Loucy (cell line): ENCODE measurements around the gene ZNF236.

ENCODE experiments used
- H2AFZ ChIP-seq: fragments of 200-600 bp; sonication (generic); 2 replicates; pipeline ENCODE4 v1.6.0; 2016; ENCODE audit warnings: antibody characterized with exemption, mild to moderate bottlenecking, low read length, moderate library complexity
- H3F3A ChIP-seq: fragments of 200-600 bp; 2 replicates; pipeline ENCODE4 v1.6.0; 2016; ENCODE audit warnings: antibody characterized with exemption, low read depth, mild to moderate bottlenecking
- H3K27me3 ChIP-seq: fragments of 200-600 bp; sonication (generic); 2 replicates; pipeline ENCODE4 v1.6.1; 2014; ENCODE audit warnings: low read length, mild to moderate bottlenecking; ENCODE audit not compliant: insufficient read depth, poor library complexity, severe bottlenecking
- H3K36me3 ChIP-seq: fragments of 200-600 bp; sonication (generic); 2 replicates; pipeline ENCODE4 v1.6.1; 2016; ENCODE audit warnings: low read length; ENCODE audit not compliant: insufficient read depth
- H3K4me1 ChIP-seq: fragments of 200-600 bp; sonication (generic); 2 replicates; pipeline ENCODE4 v1.5.1; 2014; ENCODE audit warnings: low read length, mild to moderate bottlenecking; ENCODE audit not compliant: insufficient read depth, poor library complexity, severe bottlenecking
- H3K4me2 ChIP-seq: fragments of 200-600 bp; sonication (generic); 2 replicates; pipeline ENCODE4 v1.6.0; 2014; ENCODE audit warnings: antibody characterized with exemption, low read length, low read depth, mild to moderate bottlenecking; ENCODE audit not compliant: poor library complexity, severe bottlenecking
- H3K4me3 ChIP-seq: fragments of 200-600 bp; sonication (generic); 2 replicates; pipeline ENCODE4 v1.5.1; 2014; ENCODE audit warnings: low read length, mild to moderate bottlenecking, mixed read lengths; ENCODE audit not compliant: poor library complexity, severe bottlenecking
- H3K79me2 ChIP-seq: fragments of 200-600 bp; sonication (generic); 2 replicates; pipeline ENCODE4 v1.6.1; 2014; ENCODE audit warnings: low read length; ENCODE audit not compliant: insufficient read depth
- H3K9ac ChIP-seq: fragments of 200-600 bp; sonication (generic); 2 replicates; pipeline ENCODE4 v1.6.0; 2014; ENCODE audit warnings: mild to moderate bottlenecking, low read depth, low read length, moderate library complexity; ENCODE audit not compliant: poor library complexity, severe bottlenecking
- H3K9me2 ChIP-seq: fragments of 200-600 bp; sonication (generic); replicated peaks from 2 replicates; pipeline ENCODE4 v1.6.1; 2016; ENCODE audit warnings: low read depth, low read length, mixed read lengths
- H3K9me3 ChIP-seq: fragments of 200-600 bp; sonication (generic); 2 replicates; pipeline ENCODE4 v1.6.1; 2014; ENCODE audit warnings: mild to moderate bottlenecking, antibody characterized with exemption, low read length, low read depth; ENCODE audit not compliant: insufficient read depth
- H4K20me1 ChIP-seq: fragments of 200-600 bp; sonication (generic); 2 replicates; pipeline ENCODE4 v1.6.0; 2014; ENCODE audit warnings: antibody characterized with exemption, low read length, mild to moderate bottlenecking; ENCODE audit not compliant: insufficient read depth, poor library complexity, severe bottlenecking
- EZH2phosphoT487 ChIP-seq: fragments of 200-600 bp; IDR thresholded peaks from 2 replicates; pipeline ENCODE4 v1.6.1; 2018; ENCODE audit warnings: antibody characterized with exemption, mild to moderate bottlenecking, moderate library complexity, borderline replicate concordance
- TF ChIP-seq, protein P1 (sequence below): fragments of 200-600 bp; sonication (generic); conservative IDR thresholded peaks from 2 replicates; pipeline ENCODE4 v1.5.1; 2014; ENCODE audit warnings: mild to moderate bottlenecking, antibody characterized with exemption, low read length

ZNF236 gene

DNA sequence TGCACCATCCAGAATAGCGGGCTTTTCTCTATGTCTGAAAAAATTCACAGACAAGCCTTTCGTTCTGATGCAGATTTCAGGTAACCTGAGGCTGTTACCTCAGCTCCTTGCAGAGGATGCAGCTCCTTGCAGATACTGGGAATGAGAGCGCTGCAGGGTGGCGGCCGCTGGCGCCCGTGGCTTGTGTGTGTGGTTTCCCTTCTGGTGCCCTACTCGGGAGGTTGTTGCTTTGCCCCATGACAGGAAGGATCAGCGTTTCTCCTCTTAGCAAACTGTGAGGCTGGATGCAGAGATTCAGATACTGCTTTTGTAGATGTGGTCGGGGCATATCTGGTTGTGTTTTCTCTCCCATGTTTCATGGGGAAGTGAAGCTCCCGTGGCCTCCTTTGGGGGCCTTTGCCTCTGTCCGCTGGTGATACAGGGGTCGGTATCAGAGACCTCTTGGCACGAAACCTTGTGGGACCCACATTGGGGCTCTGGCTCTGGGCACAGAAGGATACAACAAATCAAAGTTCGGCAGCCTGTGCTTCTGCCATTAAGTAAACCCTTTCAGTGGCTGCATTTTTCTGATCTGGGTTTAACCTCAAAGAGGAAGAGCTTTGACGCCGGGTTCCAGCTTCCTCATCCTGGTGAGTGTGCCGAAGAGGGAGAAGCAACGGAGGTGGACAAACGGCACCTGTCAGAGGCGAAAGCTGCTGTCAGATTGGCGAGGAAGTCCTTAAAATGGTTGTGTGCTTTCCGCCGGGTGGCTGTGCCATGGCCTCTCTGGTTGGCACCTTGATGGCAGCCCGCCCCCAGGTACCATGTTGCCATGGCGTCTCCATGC lies 182.4 kb downstream of the ZNF236 start:
- H3K4me3 ChIP-seq, result peak overlapping the region; percentile 3
- H3K9me3 ChIP-seq, result no peaks in the 10 kb centered on the region
- H4K20me1 ChIP-seq, result no peaks in the 10 kb centered on the region
- H3K4me1 ChIP-seq, result peaks cover 56% of the 10 kb centered on the region
- H3K9me2 ChIP-seq, result no peaks in the 10 kb centered on the region
- H3K9ac ChIP-seq, result peak overlapping the region; percentile 37
- no peak for TF ChIP-seq EZH2phosphoT487
- TF ChIP-seq, protein P1, sequence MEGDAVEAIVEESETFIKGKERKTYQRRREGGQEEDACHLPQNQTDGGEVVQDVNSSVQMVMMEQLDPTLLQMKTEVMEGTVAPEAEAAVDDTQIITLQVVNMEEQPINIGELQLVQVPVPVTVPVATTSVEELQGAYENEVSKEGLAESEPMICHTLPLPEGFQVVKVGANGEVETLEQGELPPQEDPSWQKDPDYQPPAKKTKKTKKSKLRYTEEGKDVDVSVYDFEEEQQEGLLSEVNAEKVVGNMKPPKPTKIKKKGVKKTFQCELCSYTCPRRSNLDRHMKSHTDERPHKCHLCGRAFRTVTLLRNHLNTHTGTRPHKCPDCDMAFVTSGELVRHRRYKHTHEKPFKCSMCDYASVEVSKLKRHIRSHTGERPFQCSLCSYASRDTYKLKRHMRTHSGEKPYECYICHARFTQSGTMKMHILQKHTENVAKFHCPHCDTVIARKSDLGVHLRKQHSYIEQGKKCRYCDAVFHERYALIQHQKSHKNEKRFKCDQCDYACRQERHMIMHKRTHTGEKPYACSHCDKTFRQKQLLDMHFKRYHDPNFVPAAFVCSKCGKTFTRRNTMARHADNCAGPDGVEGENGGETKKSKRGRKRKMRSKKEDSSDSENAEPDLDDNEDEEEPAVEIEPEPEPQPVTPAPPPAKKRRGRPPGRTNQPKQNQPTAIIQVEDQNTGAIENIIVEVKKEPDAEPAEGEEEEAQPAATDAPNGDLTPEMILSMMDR, result no peak
- no peaks in the 10 kb centered on the region for H3K79me2 ChIP-seq
- no peaks in the 10 kb centered on the region for H3K27me3 ChIP-seq
- H3K4me2 ChIP-seq, result peak overlapping the region; percentile 57
- H2AFZ ChIP-seq, result no peak overlapping the region; the same call in 1 of the 2 replicates
- no peaks in the 10 kb centered on the region for H3K36me3 ChIP-seq
- H3F3A ChIP-seq, result 0 out of 2 replicates have a peak, but pooled peaks cover 5% of the 10 kb centered on the region

DNA sequence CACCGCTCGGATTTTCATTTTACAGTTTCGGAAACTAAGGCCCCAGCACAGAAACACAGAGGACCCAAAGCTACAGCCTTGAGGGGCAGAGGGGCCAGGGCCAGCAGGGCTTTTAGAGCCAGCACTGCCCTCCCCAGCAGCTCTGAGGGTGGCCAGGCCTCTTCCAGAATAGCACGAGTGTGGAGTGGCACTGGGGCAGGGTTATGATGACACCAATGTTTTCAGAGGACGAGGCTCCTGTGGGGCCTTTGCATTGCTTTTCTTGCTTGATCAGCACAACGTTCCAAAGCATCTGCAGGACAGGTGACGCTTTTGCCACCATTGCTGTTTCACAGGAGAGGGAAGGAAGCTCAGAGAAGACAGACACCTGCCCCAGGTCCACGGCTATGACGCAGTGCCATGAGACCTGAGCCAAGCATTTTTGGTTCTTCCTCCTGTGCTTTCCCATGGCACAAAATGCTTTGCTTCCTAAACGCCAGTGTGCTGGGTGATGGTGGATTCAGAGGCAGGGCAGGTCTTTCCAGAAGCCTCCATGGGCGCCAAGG lies 183.4 kb downstream of the ZNF236 start:
- TF ChIP-seq, protein P1, result no peak
- TF ChIP-seq EZH2phosphoT487, result no peak
- no peak overlapping the region for H3K9ac ChIP-seq
- no peaks in the 10 kb centered on the region for H3K27me3 ChIP-seq
- H3K4me3 ChIP-seq, result no peak overlapping the region
- no peaks in the 10 kb centered on the region for H3K79me2 ChIP-seq
- H3K9me2 ChIP-seq, result no peaks in the 10 kb centered on the region
- no peaks in the 10 kb centered on the region for H4K20me1 ChIP-seq
- H3K4me1 ChIP-seq, result peaks cover 47% of the 10 kb centered on the region
- H3K36me3 ChIP-seq, result no peaks in the 10 kb centered on the region
- no peak overlapping the region for H2AFZ ChIP-seq
- H3F3A ChIP-seq, result 0 out of 2 replicates have a peak, but pooled peaks cover 5% of the 10 kb centered on the region
- H3K9me3 ChIP-seq, result no peaks in the 10 kb centered on the region
- H3K4me2 ChIP-seq, result no peak overlapping the region

DNA sequence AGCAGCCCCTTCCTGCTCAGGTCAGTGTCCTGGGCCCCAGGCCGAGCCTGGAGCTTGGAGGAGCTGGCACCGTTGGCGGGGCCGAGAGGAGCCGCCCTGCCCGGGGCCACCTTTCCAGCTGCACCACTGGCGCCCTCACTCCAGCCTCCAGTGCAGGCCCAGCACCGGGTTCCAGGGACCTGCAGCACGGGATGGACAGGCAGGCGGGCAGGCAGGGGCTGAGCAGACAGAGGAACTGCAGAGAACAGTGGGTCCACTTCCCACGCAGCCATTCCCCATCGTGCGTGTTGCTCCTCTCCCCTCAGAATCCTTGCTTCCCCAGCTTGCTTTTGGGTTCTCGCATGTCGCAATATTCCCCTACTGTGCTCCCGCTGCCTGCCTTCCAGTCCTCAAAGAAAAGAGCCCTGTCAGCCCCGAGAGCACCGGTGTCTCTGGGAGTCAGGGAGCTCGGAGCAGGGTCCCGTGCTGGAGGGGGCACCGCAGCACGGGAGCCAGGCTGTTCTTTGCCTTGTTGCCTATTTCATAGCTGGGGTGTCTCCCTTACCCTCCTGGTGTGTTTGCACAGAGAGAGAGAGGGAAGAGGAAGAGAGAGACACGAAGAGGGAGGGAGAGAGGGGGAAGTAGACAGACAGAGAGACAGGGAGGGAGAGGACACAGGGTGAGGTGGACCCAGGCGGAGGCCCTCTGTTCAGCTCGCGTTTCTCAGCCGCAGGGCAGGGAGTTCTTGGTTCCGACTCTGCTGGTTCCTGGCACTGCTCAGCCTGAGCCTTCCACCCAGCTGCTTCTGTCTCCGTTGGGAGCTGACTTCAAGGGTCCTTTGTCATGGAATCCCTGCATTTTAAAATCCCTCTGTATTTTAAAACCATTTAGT lies 184.2 kb downstream of the ZNF236 start:
- TF ChIP-seq, protein P1, result no peak
- TF ChIP-seq EZH2phosphoT487, result no peak
- H3K4me2 ChIP-seq, result no peak overlapping the region
- no peaks in the 10 kb centered on the region for H3K9me2 ChIP-seq
- H3F3A ChIP-seq, result 0 out of 2 replicates have a peak, but pooled peaks cover 5% of the 10 kb centered on the region
- H3K9ac ChIP-seq, result no peak overlapping the region
- H3K27me3 ChIP-seq, result no peaks in the 10 kb centered on the region
- no peak overlapping the region for H2AFZ ChIP-seq
- peaks cover 43% of the 10 kb centered on the region for H3K4me1 ChIP-seq
- H3K79me2 ChIP-seq, result no peaks in the 10 kb centered on the region
- no peaks in the 10 kb centered on the region for H3K9me3 ChIP-seq
- H3K4me3 ChIP-seq, result no peak overlapping the region
- no peaks in the 10 kb centered on the region for H4K20me1 ChIP-seq
- H3K36me3 ChIP-seq, result no peaks in the 10 kb centered on the region
